NCI-H187 (cell line): ENCODE measurements around the gene ZNF30.
"Not testable (repeated sequence)": the region's sequence is repeated elsewhere in the genome, so short reads cannot be mapped to it uniquely, and the experiment has no call there.

Experiments
- DNase-seq, 2 experiments: peaks; one replicate each; lab custom pipeline; 2025; lab: John Stamatoyannopoulos, UW

Gene ZNF30

GRCh38 chr19:34960103-34960805 lies 33.6 kb downstream of the ZNF30 start:
- no peak for DNase-seq

GRCh38 chr19:34960940-34961679 lies 34.4 kb downstream of the ZNF30 start:
- DNase-seq = no peak

- no peak for DNase-seq
Measured at GRCh38 chr19:34961775-34962686, 35.3 kb downstream of the ZNF30 start.

GRCh38 chr19:34962687-34963572 lies 36.2 kb downstream of the ZNF30 start:
- DNase-seq = no peak

- no peak for DNase-seq
Measured at GRCh38 chr19:34963573-34964406, 37.1 kb downstream of the ZNF30 start, which contains the start of gene ZNF792. Gene ZNF792, minus strand, starts transcription at chr19:34964229. Its CDS starts 567 bp downstream, at chr19:34963662.

- no peak for DNase-seq
Measured at GRCh38 chr19:34964598-34964997, 37.9 kb downstream of the ZNF30 start.

GRCh38 chr19:34965505-34965904 lies 38.8 kb downstream of the ZNF30 start:
- DNase-seq = not testable (repeated sequence)

- DNase-seq = no peak
Measured at GRCh38 chr19:34967551-34967950, 40.8 kb downstream of the ZNF30 start.

GRCh38 chr19:34969721-34970120 lies 43.0 kb downstream of the ZNF30 start:
- no peak for DNase-seq

- not testable (repeated sequence) for DNase-seq
Measured at GRCh38 chr19:34970185-34970780, 43.6 kb downstream of the ZNF30 start.

GRCh38 chr19:34972163-34972705 lies 45.5 kb downstream of the ZNF30 start:
- no peak for DNase-seq

GRCh38 chr19:34974646-34975045 lies 47.9 kb downstream of the ZNF30 start:
- DNase-seq = no peak

- DNase-seq = no peak
Measured at GRCh38 chr19:34975056-34975455, 48.4 kb downstream of the ZNF30 start.

- no peak for DNase-seq
Measured at GRCh38 chr19:34976611-34977010, 49.9 kb downstream of the ZNF30 start.

GRCh38 chr19:34979819-34980640 lies 53.3 kb downstream of the ZNF30 start:
- DNase-seq = no peak

GRCh38 chr19:34982275-34982674 lies 55.6 kb downstream of the ZNF30 start:
- DNase-seq = no peak

GRCh38 chr19:34983786-34984185 lies 57.1 kb downstream of the ZNF30 start:
- DNase-seq = no peak

GRCh38 chr19:34984287-34984686 lies 57.6 kb downstream of the ZNF30 start:
- DNase-seq = no peak
